Lower lobe of right lung (tissue), 2 donors: ENCODE measurements around the gene SYNGR1. TPM values are rescaled to one million over a fixed set of nuclear protein-coding genes. Genes with fewer than 3 reads are reported as not detected.

Experiments
- ATAC-seq, 2 donors: fragments of 200-7000 bp; cut with Tn5 transposase; one replicate each; pipeline ENCODE4 v1.9.1; 2020 to 2022; ENCODE audit warnings: mild to moderate bottlenecking in 2 of 2, moderate library complexity in 2 of 2
- DNase-seq: peaks from one replicate; pipeline ENCODE4 v3.0.0-alpha.2; 2020
- H3K27ac ChIP-seq: fragments of 200-600 bp; one replicate; pipeline ENCODE4 v1.8.0; 2022
- H3K27me3 ChIP-seq: fragments of 200-600 bp; one replicate; pipeline ENCODE4 v1.8.0; 2022; ENCODE audit warnings: low read depth
- H3K36me3 ChIP-seq: fragments of 200-600 bp; one replicate; pipeline ENCODE4 v1.8.0; 2022; ENCODE audit warnings: mild to moderate bottlenecking
- H3K4me1 ChIP-seq: fragments of 200-600 bp; one replicate; pipeline ENCODE4 v1.8.0; 2022
- H3K4me3 ChIP-seq: fragments of 200-600 bp; one replicate; pipeline ENCODE4 v1.8.0; 2022; ENCODE audit warnings: mild to moderate bottlenecking
- H3K9me3 ChIP-seq: fragments of 200-600 bp; one replicate; pipeline ENCODE4 v1.8.0; 2022
- CTCF ChIP-seq: fragments of 200-600 bp; IDR thresholded peaks from one replicate; pipeline ENCODE4 v1.8.0; 2022; ENCODE audit warnings: antibody characterized with exemption, mild to moderate bottlenecking
- intact Hi-C: fragments of 100-400 bp; cut with DNase I; formaldehyde crosslinking; loops from one replicate; pipeline ENCODE4 v1.11.0; 2022
- long read RNA-seq: library from polyadenylated mRNA; unstranded; transcript quantifications from one replicate; pipeline ENCODE4 v2.0.0, GENCODE V29; 2021
- total RNA-seq: library from RNA; stranded (reverse); fragmentation: NEBNext Ultra II Directional; extraction: Animal tissue kit (Norgen Biotek cat#: 25700); gene quantifications from one replicate; pipeline ENCODE4 v1.2.1, GENCODE V29; 2021
- donor health status: DM: no; HTN: yes; CAD: no; lungs with severe emphysema.

Gene SYNGR1
- total RNA-seq: 13.4 TPM
- long read RNA-seq, transcript SYNGR1-202 (4 exons, 1,361 nt): major isoform, 15 of 28 reads
- long read RNA-seq, partial matches to known transcripts: 2 of 28 reads
- long read RNA-seq, other reads (novel, unspliced or antisense): 11 of 28 reads

GRCh38 chr22:39349967-39350726 is at the start of gene SYNGR1:
Gene SYNGR1, plus strand, starts transcription at chr22:39349991. Its CDS starts 20 bp downstream, at chr22:39350011.
- DNase-seq: peak; percentile 51
- intact Hi-C loops: no loop called here

GRCh38 chr22:39300186-39300830 is 49.5 kb upstream of the SYNGR1 start:
- intact Hi-C loops: no loop called here
- Histone ChIP-seq H3K4me1 (peaks cover 49% of the 10 kb centered on the region), H3K36me3 (no peaks in the 10 kb centered on the region), H3K27me3 (no peaks in the 10 kb centered on the region), H3K9me3 (no peaks in the 10 kb centered on the region), H3K4me3 (peak overlapping the region; percentile 29), H3K27ac (peak overlapping the region; percentile 68)
- ATAC-seq (peak; percentile 45 to 67), DNase-seq (peak; percentile 76)
- peak; percentile 21 for TF ChIP-seq CTCF

More at GRCh38 chr22:39349967-39350726, at the start of gene SYNGR1:
- H3K36me3 ChIP-seq: no peaks in the 10 kb centered on the region
- H3K4me1 ChIP-seq: peaks cover 19% of the 10 kb centered on the region
- peak within 1 kb of the TSS; percentile 66 for H3K4me3 ChIP-seq
- TF ChIP-seq CTCF: no peak
- no peaks in the 10 kb centered on the region for H3K9me3 ChIP-seq
- ATAC-seq: peak; percentile 22 to 43
- peak within 1 kb of the TSS; percentile 36 for H3K27ac ChIP-seq
- H3K27me3 ChIP-seq: no peaks in the 10 kb centered on the region

- H3K27ac ChIP-seq: no peak overlapping the region
- H3K27me3 ChIP-seq: no peaks in the 10 kb centered on the region
- no peaks in the 10 kb centered on the region for H3K36me3 ChIP-seq
- intact Hi-C loops: no loop called here
- H3K4me1 ChIP-seq: peaks cover 49% of the 10 kb centered on the region
- no peak for ATAC-seq
- no peaks in the 10 kb centered on the region for H3K9me3 ChIP-seq
- no peak for DNase-seq
- no peak overlapping the region for H3K4me3 ChIP-seq
- TF ChIP-seq CTCF: no peak
Observed at GRCh38 chr22:39301108-39301507, 48.7 kb upstream of the SYNGR1 start.

GRCh38 chr22:39301926-39302325 is 47.9 kb upstream of the SYNGR1 start:
- H3K4me3 ChIP-seq: no peak overlapping the region
- H3K36me3 ChIP-seq: no peaks in the 10 kb centered on the region
- intact Hi-C loops: no loop called here
- ATAC-seq (no peak), DNase-seq (no peak)
- no peaks in the 10 kb centered on the region for H3K27me3 ChIP-seq
- peaks cover 49% of the 10 kb centered on the region for H3K4me1 ChIP-seq
- no peak for TF ChIP-seq CTCF
- H3K27ac ChIP-seq: no peak overlapping the region
- H3K9me3 ChIP-seq: no peaks in the 10 kb centered on the region

GRCh38 chr22:39302431-39302960 is 47.3 kb upstream of the SYNGR1 start:
- no peaks in the 10 kb centered on the region for H3K9me3 ChIP-seq
- intact Hi-C loops: no loop called here
- H3K4me3 ChIP-seq: no peak overlapping the region
- no peak for TF ChIP-seq CTCF
- no peak overlapping the region for H3K27ac ChIP-seq
- no peak for DNase-seq
- ATAC-seq: no peak
- peaks cover 44% of the 10 kb centered on the region for H3K4me1 ChIP-seq
- H3K27me3 ChIP-seq: no peaks in the 10 kb centered on the region
- no peaks in the 10 kb centered on the region for H3K36me3 ChIP-seq
